Kidney epithelial cell (primary cell): ENCODE results near the gene L1TD1. TPM values are rescaled to one million over a fixed set of nuclear protein-coding genes. Genes with fewer than 3 reads are reported as not detected.

Experiments
- DNase-seq: peaks from one replicate; pipeline ENCODE4 v3.0.0-alpha.2; 2010; ENCODE audit warnings: low read depth
- H3K27me3 ChIP-seq: 2 replicates; pipeline ENCODE4 v1.6.0; 2011; ENCODE audit warnings: low read length; ENCODE audit not compliant: control insufficient read depth, insufficient read depth
- H3K36me3 ChIP-seq: 2 replicates; pipeline ENCODE4 v1.5.1; 2011; ENCODE audit warnings: low read length; ENCODE audit not compliant: control insufficient read depth, insufficient read depth
- H3K4me3 ChIP-seq: 2 replicates; pipeline ENCODE4 v1.5.1; 2011; ENCODE audit warnings: low read depth, mild to moderate bottlenecking, control low read depth, low read length
- total RNA-seq: library from RNA; depleted of rRNA; stranded (reverse); fragments of >200 nt; gene quantifications from 2 replicates; pipeline ENCODE4 v1.2.3, GENCODE V29; 2015
- TF ChIP-seq, protein P1 (sequence below): IDR thresholded peaks from 2 replicates; pipeline ENCODE4 v1.5.1; 2011; ENCODE audit warnings: mild to moderate bottlenecking, moderate library complexity, low read length, control low read depth, inconsistent platforms; ENCODE audit not compliant: insufficient read depth, poor library complexity, severe bottlenecking

L1TD1 gene
- total RNA-seq, 1 donor from 2014 or later: 0.88 TPM

DNA sequence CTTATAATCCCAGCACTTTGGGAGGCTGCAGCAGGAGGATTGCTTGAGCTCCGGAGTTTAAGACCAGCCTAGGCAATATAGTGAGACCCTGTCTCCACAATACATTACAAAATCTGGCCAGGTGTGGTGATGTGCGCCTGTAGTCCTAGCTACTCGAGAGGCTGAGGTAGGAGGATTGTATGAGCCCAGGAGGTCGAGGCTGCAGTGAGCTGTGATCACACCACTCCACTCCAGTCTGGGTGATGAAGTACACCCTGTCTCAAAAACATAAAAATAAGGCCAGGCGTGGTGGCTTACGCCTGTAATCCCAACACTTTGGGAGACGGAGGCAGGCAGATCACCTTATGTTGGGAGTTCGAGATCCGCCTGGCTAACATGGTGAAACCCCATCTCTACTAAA is 27.7 kb downstream of the L1TD1 start:
- TF ChIP-seq, protein P1, sequence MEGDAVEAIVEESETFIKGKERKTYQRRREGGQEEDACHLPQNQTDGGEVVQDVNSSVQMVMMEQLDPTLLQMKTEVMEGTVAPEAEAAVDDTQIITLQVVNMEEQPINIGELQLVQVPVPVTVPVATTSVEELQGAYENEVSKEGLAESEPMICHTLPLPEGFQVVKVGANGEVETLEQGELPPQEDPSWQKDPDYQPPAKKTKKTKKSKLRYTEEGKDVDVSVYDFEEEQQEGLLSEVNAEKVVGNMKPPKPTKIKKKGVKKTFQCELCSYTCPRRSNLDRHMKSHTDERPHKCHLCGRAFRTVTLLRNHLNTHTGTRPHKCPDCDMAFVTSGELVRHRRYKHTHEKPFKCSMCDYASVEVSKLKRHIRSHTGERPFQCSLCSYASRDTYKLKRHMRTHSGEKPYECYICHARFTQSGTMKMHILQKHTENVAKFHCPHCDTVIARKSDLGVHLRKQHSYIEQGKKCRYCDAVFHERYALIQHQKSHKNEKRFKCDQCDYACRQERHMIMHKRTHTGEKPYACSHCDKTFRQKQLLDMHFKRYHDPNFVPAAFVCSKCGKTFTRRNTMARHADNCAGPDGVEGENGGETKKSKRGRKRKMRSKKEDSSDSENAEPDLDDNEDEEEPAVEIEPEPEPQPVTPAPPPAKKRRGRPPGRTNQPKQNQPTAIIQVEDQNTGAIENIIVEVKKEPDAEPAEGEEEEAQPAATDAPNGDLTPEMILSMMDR: no peak
- H3K4me3 ChIP-seq: no peak overlapping the region
- no peaks in the 10 kb centered on the region for H3K36me3 ChIP-seq
- H3K27me3 ChIP-seq: no peaks in the 10 kb centered on the region
- no peak for DNase-seq

DNA sequence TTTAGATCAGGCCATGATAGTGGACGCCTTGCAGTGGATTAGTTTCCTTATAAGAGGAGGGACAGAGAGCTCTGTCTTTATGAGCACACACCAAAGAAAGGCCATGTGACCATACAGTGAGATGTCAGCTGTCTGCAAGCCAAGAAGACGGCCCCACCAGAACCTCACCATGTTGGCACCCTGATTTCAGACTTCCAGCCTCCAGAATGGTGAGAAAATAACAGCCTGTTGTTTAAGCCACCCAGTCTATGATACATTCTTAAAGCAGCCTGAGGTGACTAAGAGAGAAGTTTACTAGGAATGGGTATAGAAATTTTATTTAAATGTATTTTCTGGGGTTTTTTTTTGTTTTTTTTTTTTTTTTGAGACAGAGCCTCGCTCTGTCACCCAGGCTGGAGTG is 29.5 kb downstream of the L1TD1 start:
- H3K27me3 ChIP-seq: no peaks in the 10 kb centered on the region
- no peaks in the 10 kb centered on the region for H3K36me3 ChIP-seq
- TF ChIP-seq, protein P1: no peak
- H3K4me3 ChIP-seq: no peak overlapping the region
- DNase-seq: no peak

DNA sequence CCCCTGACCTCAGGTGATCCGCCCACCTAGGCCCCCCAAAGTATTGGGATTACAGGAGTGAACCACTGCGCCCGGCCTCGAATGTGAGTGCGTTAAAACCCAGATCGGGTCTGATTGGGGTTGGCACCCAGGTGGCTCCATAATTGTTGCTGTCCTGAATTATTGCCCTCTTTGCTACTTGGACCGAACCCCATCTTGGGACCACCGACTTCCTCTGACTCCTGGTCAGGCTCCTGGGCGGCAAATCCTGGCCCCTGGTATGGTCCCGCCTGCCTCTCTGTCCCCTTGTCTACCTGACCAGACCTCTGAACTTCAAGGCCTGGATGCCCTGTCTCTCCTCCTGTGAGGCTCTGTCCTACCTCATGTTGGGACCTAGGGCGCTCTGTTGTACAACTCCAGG is 32.8 kb downstream of the L1TD1 start:
- Histone ChIP-seq H3K36me3 (no peaks in the 10 kb centered on the region), H3K4me3 (no peak overlapping the region), H3K27me3 (no peaks in the 10 kb centered on the region)
- TF ChIP-seq, protein P1: no peak
- no peak for DNase-seq

DNA sequence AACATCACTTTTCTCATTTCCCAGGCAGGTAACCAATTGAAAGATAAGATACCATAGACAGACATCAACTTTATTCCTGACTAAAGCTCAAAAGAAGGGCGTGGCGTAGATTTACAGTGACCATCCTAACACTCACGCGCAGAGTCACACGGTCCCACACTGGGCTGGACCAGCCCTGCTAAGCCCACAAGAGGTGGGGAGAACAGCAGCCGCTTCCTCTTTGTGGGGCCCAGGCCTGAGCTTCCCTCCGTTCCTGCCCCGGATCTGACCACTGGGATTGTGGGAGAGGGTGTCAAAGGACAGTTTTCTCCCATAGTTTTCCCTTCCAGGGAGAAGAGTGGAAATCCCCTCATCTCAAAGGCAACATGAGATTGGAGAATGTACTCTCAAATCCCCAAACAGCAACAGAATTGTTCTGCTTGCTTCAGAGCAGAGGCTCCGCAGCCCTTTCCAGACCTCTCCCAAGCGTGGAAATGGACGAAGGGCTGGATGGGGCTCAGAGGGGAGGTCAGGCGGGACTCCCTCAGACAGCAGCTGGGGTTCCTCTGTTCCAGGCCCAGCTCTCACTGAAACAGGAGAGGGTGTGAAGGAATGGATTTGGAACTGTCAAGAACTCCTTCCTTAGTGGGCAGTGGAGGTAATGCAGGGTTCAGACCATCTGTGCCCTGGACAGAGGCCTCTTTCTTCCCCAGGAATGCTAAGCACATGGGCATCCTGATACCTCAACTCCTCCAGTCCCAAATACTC is 33.7 kb downstream of the L1TD1 start:
- no peak for DNase-seq
- Histone ChIP-seq H3K4me3 (no peak overlapping the region), H3K36me3 (no peaks in the 10 kb centered on the region), H3K27me3 (no peaks in the 10 kb centered on the region)
- TF ChIP-seq, protein P1: no peak

DNA sequence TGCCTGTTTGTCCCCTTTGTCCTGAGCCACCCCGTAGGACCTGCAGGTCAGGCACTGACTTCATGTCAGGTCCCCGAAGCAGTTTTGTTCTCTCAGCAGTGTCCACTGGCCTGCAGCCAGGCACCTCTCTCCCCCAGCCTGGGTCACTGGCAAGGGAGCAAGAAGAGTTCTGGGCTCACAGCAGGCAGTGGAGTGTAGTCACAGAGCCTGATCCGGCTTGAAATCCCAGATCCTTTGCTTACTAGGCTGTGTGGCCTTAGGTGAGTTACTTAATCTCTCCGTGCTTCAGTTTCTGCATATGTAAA is 34.2 kb downstream of the L1TD1 start:
- Histone ChIP-seq H3K36me3 (no peaks in the 10 kb centered on the region), H3K27me3 (no peaks in the 10 kb centered on the region), H3K4me3 (no peak overlapping the region)
- TF ChIP-seq, protein P1: no peak
- DNase-seq: no peak

DNA sequence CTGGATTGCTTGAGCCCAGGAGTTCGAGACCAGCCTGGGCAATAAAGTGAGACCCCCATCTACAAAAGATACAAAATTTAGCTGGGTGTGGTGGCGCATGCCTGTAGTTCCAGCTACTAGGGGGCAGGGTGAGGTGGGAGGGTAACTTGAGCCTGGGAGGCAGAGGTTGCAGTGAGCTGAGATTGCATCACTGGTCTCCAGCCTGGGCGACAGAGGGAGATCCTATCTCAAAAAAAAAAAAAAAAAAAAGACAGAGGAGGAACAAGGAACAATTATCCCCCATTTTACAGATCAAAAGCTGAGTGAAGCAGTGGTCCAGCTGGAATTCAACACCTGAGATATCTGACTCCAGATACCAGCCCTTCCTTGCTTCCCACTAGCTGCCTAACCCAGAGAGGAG is 34.8 kb downstream of the L1TD1 start:
- Histone ChIP-seq H3K27me3 (no peaks in the 10 kb centered on the region), H3K36me3 (no peaks in the 10 kb centered on the region), H3K4me3 (no peak overlapping the region)
- DNase-seq: no peak
- TF ChIP-seq, protein P1: no peak
